CD1c-positive myeloid dendritic cell (primary cell): ENCODE data around the gene BACE1-AS.
"Not testable (repeated sequence)": the region's sequence is repeated elsewhere in the genome, so short reads cannot be mapped to it uniquely, and the experiment has no call there.

Source experiments
- DNase-seq: peaks from one replicate; pipeline ENCODE4 v3.0.0-alpha.2; 2016; ENCODE audit errors: extremely low spot score

The BACE1-AS gene

DNA sequence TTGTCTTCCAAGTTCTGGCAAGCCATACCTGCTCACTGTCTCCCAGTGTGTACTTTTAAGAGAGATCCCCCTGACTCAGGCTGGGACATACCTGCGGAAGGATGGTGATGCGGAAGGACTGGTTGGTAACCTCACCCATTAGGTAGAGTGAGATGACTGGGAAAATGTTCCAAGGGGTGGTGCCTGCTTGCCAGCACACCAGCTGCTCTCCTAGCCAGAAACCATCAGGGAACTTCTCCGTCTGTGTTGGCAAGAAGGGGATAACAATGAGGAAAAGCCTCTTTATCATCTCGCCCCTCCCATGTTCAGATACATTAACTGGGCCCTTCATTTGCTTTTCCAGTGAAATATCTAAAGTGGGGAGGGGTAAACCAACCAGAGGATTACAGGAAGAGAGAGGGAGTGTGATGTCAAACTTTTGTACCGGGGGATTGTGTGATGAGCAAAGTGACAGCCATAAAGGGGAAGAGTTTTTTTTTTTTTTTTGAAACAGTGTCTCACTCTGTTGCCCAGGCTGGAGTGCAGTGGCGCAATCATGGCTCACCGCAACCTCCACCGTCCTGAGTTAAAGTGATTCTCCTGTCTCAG is at the start of gene BACE1-AS:
TSS of gene BACE1-AS (plus strand) at position 538 of the 588 bp plus-strand sequence.
- DNase-seq, result no peak

DNA sequence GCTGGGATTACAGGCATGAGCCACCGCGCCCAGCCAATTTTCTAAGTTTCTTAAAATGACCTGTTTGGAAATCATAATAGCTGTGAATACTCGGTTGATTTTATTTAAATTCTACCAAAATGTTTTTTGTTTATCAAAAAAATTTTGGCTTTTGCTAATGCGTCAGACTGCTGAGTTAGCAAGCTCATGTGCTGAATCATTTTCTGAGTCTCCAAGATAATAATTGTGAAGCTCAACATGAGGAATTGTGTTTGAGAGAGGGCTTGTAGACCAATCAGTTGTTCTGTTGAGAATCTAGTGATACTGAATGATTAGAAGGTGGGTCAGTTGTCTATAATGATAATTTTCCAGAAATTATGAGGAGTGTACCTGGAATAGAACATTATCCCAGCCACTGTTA is 42.8 kb upstream of the BACE1-AS start:
- no peak for DNase-seq

DNA sequence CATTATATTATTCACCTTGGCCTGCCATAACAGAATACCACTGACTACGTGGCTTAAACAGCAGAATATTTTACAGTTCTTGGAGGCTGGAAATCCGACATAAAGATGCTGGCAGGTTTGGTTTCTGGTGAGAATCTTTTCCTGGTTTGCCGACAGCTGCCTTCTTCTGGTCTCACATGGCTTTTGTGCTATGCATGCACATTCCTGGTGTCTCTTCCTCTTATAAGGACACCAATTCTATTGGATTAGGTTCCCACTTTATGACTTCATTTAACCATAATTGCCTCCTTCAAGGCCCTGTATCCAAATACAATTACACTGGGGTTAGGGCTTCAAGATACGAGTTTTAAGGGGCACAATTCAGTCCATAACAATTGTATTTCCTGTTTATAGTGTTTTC is 41.6 kb upstream of the BACE1-AS start:
- DNase-seq, result no peak

DNA sequence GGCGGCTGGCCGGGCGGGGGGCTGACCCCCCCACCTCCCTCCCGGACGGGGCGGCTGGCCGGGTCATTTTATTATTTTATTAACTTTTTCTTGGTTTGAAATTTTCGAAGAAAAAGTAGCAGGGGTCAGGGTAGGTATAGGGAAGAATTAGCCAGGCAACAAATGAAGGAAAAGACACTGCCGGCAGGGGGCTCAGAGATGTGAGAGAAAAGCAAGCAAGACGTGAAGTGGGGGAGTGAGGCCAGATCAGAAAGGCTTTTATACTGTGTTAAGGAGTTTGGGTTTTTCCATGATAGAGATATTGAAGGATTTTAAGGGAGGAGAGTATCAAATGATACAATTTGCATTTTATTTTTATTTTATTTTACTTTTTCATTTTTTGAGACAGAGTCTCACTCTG is 39.6 kb upstream of the BACE1-AS start:
- DNase-seq, result no peak

DNA sequence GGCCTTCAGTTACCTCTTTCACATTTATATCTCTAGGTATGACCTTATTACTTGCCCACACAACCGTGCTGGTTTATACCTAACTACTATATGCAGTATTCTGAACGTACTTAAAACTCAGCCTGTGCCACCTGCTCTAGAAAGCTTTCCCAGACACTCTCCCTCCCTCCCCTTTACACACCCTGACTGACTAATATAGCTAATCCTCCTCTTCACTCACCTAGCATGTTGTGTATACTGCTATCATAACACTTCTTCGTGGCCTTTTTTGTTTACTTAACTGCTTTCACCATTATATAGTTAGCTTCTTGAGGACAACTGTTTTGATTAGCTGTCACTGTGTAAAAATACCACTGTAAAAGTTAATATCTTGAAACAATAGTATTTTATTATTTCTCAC is 35.2 kb upstream of the BACE1-AS start:
- no peak for DNase-seq

DNA sequence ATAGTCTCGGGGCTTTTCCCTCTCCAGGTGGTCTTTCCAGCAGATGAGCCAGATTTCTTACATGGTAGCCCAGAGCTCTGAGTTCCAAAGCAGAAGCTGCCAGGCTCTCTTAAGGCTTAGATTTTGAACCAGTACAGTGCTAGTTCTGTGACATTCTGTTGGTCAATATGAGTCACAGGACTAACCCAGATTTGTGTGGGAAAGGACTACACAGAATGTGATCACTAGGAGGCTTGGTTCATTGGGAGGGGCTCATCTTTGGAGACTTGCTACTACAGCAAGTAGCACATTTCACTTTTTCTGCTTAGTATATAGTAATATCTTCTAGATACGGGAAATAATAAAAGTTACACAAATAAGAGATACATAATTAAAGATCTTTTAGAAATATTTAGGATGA is 34.6 kb upstream of the BACE1-AS start:
- DNase-seq, result no peak

DNA sequence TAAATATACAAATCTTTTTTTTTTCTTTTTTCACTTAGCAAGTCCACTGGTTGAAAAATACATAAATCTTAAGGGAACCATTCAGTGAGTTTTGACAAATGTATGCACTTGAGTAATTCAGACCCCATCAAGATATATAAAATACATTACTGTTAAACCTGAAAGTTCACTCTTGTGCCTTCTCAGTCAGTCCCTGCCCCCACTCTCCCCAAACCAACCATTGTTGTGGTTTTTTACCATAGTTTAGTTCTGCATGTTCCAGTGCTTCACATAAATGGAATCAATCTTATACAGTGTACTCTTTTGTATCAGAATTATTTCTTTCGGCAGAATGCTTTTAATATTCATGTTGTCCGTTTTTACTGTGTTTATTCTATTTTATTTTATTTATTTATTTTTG is 32.6 kb upstream of the BACE1-AS start:
- DNase-seq, result no peak

DNA sequence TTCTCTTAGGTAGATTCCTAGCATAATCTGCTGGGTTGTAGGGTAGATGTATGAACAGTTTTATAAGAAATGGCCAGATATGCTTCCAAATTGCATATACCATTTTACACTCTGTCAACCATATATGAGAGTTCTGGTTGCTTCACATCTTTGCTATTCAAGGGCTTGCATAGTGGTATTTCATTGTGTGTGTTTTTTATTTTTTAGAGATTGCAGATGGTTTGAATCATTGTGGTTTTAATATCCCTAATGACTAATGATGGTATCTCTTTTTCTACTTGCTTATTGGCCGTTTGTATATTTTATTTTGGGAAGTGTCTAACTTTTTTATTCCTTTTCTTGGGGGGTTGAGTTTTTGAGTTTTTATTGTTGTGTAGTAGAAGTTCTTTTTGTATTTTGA is 31.7 kb upstream of the BACE1-AS start:
- no peak for DNase-seq

DNA sequence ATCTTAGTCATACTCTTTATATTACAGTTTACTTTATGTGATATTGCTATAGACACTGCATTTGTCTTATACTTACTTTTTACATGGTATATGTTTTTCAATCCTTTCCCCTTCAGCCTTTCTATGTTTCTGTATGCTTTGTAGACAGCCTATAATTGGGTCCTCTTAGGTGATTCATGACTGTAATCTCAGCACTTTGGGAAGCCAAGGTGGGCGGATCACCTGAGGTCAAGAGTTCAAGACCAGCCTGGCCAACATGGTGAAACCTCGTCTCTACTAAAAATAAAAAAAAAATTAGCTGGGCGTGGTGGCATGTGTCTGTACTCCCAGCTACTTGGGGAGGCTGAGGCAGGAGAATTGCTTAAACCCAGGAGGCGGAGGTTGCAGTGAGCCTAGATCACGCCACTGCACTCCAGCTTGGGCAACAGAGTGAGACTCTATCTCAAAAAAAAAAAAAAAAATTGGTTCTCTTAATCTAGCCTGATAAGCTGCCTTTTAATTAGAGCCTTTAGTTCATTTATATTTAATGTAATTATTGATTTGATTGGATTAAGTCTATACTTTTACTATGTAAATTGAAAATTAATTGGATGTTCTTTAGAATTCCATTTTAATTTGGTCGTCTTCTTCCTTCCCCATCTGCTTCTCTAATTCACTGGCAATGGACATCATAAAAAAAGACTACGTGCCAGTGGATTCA is 26.4 kb upstream of the BACE1-AS start:
- DNase-seq, result not testable (repeated sequence)

DNA sequence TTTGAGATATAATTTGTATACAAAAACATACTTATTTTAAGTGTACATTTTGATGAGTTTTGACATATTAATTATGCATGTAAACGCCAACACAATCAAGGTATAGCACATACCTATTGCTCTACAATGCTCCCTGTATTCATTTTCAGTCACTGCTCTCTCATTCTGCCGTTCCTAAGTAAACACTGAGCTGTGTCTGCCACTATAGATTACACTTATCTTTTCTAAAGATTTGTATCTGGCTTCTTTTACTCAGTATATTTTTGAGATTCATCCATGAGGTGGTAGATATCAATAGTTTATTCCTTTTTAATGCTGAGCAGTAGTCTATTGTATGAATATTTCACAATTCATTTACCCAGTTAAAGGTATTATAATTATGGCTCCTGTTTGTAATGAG is 25.4 kb upstream of the BACE1-AS start:
- DNase-seq, result no peak

DNA sequence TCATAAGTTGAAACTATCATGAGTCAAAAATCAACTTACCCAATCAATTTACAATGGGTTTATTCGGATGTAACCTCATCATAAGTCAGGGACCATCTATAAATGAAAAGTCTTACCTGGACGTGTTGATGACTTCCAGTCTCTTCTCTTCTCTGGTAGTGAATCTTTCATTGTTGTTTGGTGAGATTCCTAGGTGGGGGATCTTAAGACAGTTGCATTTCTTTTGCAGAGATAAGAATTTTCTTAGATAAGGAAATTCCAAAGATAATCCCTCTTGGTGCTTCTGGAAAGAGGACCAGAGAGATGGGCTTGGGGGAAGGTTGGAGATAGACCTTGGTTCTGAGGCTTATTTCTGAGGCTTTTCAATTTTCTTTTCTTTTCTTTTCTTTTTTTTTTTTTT is 21.3 kb upstream of the BACE1-AS start:
- DNase-seq, result no peak

DNA sequence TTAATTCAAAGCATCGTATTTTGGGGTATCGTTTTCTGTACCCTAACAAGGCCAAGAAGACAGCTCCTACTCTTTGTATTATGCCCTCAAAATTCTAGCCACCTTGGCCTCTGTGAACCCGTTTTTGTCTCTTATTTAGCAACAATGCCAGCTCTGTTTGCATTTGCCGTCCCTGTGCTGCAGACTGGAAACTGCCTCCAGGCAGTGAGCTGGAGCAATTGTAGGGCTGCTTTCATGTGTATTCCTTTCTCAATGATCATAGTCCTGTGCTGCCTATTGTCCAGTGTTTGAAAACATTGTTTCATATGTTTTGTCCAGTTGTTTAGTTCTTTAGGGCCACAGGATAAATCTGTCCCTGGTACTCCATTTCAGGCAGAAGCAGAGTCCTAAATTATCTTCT is 19.9 kb upstream of the BACE1-AS start:
- no peak for DNase-seq

DNA sequence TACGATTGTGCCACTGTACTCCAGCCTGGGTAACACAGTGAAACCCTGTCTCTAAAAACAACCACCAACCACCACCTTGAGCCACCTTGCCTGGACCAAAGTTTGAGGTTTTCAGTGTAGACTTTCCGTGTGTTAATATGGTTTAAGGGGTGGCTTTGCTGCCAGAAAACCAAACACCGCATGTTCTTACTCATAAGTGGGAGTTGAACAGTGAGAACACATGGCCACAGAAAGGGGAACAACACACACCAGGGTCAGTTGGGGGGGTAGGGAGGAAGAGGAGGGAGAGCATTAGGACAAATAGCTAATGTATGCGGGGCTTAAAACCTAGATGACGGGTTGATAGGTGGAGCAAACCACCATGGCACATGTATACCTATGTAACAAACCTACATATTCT is 19.0 kb upstream of the BACE1-AS start:
- not testable (repeated sequence) for DNase-seq

DNA sequence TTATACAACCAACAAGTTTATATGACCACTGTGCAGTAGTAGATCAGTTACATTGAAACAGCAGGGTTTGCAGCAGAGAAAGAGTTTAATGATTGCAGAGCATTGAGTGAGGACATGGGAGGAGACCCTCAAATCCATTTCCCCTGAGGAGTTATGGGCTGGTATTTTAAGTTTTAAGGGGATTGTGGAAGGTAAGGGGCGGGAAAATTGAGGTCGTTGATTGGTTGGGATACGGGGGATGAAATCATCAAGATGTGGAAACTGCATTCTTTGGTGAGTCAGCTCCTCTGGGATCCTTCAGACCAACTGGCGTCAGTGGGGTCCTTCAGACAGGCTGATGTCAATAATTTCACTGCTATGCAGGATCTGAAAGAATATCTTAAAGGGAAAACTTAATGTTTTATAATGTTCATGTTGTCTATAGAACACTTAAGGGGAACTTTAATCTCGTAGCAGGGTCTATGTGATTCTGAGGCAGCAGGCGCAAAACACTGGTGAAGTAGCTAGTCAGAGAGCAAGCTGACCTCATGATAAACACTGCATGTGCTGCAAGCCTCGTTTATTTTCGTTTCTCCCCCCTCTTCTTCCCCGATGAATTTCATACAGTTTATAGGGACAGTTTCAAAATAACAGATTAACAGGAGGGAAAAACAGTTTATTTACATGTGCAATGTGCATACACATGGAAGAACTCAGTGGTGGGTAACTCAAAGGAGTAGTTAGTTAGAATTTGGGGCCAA is 17.4 kb upstream of the BACE1-AS start:
- DNase-seq, result no peak

DNA sequence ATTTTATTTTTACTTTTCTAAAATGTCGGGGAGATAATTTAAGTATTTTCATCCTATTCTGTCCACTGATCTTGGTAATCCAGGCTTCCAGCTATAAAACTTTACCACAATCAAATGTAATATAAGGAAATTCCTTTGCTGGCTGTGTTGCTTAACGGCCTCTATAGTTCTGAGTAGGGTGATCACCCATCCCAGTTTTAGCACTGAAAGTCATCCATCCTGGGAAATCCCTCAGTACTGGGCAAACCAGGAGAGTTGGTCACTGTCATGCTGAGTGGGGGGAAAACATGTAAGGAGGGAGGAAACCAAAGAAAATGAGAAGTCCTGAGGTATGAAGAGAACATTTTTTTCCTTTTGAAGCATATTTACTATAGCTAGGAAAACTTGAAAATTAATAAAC is 12.8 kb upstream of the BACE1-AS start:
- no peak for DNase-seq

DNA sequence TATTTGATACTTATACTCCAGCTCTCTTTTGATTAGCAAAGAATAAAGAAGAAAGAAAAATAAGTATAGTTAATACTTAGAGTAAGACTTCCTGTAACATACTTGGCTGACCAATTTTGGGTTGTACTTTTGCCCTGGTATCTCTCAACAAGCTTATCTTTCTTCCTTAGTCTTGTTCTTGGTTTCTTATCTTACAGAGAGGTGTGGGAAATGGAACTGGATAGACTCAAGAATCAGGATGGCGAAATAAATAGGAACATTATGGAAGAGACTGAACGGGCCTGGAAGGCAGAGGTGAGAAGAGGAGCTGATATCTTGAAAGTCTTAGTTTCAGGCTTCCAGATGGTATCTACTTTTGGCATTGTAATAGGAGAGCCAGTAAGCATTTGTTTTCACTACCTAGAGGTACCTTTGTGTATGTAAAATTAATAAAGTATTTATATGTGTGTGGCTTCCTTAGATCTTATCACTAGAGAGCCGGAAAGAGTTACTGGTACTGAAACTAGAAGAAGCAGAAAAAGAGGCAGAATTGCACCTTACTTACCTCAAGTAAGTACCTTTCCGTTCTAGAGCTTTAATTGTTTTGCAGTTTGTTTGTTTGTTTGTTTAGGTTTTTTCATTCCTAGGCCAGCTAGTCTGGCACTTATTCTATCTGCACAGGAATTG is 11.3 kb upstream of the BACE1-AS start:
- DNase-seq, result no peak

DNA sequence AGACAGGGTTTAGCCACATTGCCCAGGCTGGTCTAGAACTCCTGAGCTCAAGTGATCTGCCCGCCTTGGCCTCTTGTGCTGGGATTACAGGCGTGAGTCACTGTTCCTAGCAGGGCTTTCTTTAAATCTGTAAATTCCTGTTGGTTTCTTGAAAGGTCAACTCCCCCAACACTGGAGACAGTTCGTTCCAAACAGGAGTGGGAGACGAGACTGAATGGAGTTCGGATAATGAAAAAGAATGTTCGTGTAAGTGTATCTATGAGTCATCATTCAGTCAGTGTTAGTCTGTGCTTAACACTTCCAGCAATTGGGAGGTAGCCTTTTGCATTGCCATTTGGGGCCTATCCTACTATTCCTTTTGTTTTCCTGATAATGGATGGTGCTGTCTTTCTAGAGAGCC is 10.0 kb upstream of the BACE1-AS start:
- no peak for DNase-seq

DNA sequence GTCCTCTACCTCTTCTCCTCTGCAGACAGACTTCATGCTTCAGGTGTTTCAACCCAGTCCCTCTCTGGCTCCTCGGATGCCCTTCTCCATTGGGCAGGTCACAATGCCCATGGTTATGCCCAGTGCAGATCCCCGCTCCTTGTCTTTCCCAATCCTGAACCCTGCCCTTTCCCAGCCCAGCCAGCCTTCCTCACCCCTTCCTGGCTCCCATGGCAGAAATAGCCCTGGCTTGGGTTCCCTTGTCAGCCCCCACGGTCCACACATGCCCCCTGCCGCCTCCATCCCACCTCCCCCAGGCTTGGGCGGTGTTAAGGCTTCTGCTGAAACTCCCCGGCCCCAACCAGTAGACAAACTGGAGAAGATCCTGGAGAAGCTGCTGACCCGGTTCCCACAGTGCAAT is 9.3 kb upstream of the BACE1-AS start:
- no peak for DNase-seq

DNA sequence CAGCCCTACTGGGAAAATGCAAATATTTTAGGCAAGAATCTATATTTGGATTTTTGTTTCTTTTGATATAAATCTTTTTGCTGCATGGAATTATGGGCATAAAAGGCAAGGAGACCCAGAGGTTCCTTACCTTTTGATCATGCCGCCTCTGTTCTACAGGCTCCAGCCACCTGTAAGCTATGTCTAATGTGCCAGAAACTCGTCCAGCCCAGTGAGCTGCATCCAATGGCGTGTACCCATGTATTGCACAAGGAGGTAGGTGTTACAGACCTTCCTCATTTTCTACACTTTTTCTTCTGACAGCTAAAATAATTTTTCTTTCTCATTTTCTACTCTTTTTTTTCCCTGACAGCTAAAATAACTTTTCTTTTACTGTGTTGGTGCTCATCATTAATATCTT is 8.2 kb upstream of the BACE1-AS start:
- DNase-seq, result no peak

DNA sequence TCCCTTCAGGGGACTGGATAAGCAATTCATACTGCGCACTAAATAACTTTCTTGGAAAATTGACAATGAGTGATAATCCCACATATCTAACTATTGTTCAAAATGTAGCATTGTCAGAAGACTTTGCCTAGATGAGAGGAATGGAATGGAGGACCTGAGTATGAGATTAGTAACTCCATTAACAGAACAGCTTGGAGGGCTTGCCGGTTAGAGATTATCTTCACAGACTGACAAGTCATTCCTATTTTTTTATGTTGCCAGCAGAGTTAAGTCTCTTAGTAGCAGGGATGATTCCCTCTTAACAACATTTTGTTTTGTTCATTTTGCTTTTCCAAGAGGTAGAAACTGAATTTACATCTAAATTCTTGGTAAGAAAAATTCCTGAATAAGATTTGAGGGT is 7.1 kb upstream of the BACE1-AS start:
- no peak for DNase-seq

DNA sequence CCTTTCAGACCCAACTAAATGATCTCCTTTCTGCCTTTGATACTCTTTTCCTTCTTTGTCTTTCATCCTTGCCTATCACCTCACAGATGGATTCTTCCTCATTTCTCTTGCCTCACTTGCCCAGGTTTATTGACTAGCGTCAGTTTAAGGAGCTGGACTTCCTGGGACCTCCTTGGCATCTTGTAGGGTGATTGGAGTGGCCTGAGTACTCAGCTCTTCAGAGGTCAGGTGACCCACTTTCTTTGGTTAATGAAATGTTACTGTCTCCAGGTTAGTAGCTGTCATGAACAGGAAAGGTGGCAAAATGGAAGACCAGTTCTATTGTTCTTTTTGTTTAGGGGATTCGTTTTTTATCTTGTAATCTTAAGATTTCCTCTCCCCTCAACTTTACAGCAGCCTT is 4.6 kb upstream of the BACE1-AS start:
- DNase-seq, result no peak

DNA sequence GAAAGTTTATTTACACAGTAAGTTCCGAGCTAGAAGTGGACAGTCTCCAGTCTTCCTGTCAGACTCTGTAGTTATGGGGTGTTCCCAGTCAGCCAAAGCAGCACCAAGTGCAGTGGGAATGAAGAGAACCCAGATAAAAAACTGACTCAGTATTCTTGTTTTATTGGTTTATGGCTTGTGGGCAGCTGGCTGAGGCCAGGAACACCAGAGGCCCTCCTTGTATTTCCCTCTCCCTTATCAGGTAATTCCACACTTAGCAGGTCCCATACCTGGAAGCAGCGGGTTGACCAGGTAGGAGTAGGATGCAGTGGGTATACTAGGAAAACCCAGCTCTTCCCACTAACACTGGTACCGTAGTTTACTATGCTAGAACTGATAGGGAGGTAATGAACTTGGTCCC is 3.5 kb upstream of the BACE1-AS start:
- DNase-seq, result no peak

DNA sequence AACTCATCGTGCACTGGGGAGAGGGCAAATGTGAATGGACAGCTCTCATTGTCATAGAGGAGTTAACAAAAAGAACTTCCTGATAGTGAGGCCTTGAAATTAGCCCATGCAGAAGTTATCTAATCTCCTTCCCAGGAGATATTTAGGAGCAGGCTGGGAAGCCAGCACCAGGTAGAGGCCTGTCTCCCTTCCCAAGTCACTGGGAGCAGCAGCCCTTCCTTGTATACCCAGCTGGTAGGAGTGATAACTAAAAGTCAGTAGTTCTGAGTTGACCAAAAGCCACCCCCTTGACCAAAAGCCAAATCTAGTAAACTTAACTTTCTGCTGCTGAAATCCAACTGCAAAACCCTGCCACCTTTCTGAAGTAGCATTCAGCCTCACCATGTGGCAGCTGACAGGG is 1.4 kb upstream of the BACE1-AS start:
- no peak for DNase-seq
